Loucy (cell line): ENCODE results near the gene DDA1.
A peak's percentile ranks its signal among the peaks of the same experiment; 100 is the strongest.

Experiments
- CTCF ChIP-seq: fragments of 200-600 bp; sonication (generic); conservative IDR thresholded peaks from 2 replicates; pipeline ENCODE4 v1.5.1; 2014; ENCODE audit warnings: mild to moderate bottlenecking, antibody characterized with exemption, low read length
- EZH2phosphoT487 ChIP-seq: fragments of 200-600 bp; IDR thresholded peaks from 2 replicates; pipeline ENCODE4 v1.6.1; 2018; ENCODE audit warnings: antibody characterized with exemption, mild to moderate bottlenecking, moderate library complexity, borderline replicate concordance

DNA sequence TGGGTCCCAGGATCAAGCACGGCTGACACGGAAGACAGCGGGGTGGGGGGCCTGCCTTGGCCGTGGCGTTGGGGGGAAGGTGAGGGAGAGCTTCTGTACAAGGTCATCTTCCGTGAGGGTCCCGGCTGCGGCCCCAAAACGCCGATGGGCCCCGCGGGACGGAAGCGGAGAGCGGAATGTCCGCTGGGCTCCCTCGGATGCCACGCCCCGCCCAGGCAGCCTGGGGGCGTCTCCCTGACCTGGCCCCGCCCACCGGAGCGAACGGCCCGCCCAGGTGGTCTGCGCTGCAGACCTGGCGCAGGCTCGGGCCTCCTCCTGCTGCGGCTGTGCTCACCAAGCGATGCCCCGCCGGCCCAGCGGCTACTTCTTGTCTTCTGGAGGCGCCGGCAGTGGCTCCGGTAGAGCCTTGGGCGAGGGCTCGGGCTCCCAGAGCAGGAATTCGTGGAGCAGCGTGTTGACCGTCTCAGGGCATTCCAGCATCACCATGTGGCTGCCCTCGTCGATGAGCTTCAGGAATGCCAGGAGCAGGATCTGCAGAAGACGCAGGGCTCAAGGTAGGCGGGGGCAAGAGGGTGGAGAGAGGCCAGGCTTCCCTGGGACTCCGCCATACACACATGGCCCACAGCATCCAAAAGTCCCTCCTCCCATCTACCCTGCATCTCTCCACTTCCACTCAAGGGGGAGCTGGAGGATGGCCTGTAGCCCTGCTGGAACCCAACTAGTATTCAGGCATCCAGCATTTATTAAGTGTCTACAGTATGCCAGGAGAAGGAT lies 16.9 kb upstream of the DDA1 start:
- peak; percentile 60 for TF ChIP-seq CTCF
- TF ChIP-seq EZH2phosphoT487: no peak
